H9 (cell line): Measurements from ENCODE around the gene ARFGAP1. TPM values are rescaled to one million over a fixed set of nuclear protein-coding genes. Genes with fewer than 3 reads are reported as not detected.

Source experiments
- DNase-seq: peaks from one replicate; pipeline ENCODE4 v3.0.0-alpha.2; 2017
- H2AFZ ChIP-seq: one replicate; pipeline ENCODE4 v1.6.1; 2013; ENCODE audit warnings: mild to moderate bottlenecking, low read length, control low read depth, moderate library complexity
- H2AK5ac ChIP-seq: 2 replicates; pipeline ENCODE4 v1.6.1; 2013; ENCODE audit warnings: low read length, control low read depth, mixed read lengths; ENCODE audit not compliant: insufficient read length
- H2BK120ac ChIP-seq: one replicate; pipeline ENCODE4 v1.6.1; 2013; ENCODE audit warnings: low read depth, mild to moderate bottlenecking, low read length, control low read depth, inconsistent platforms; ENCODE audit not compliant: poor library complexity, severe bottlenecking
- H2BK12ac ChIP-seq: 2 replicates; pipeline ENCODE4 v1.6.1; 2013; ENCODE audit warnings: low read length, control low read depth, mixed read lengths, low read depth; ENCODE audit not compliant: insufficient read length
- H2BK15ac ChIP-seq: 2 replicates; pipeline ENCODE4 v1.6.1; 2013; ENCODE audit warnings: low read depth, low read length, control low read depth
- H2BK20ac ChIP-seq: one replicate; pipeline ENCODE4 v1.6.1; 2013; ENCODE audit warnings: low read depth, mild to moderate bottlenecking, low read length, control low read depth, inconsistent platforms; ENCODE audit not compliant: poor library complexity, severe bottlenecking
- H2BK5ac ChIP-seq: 2 replicates; pipeline ENCODE4 v1.6.1; 2013; ENCODE audit warnings: low read length, control low read depth, mixed read lengths; ENCODE audit not compliant: insufficient read length
- H3K14ac ChIP-seq: 2 replicates; pipeline ENCODE4 v1.6.1; 2013; ENCODE audit warnings: low read length, control low read depth; ENCODE audit not compliant: insufficient read depth
- H3K18ac ChIP-seq: 2 replicates; pipeline ENCODE4 v1.6.1; 2013; ENCODE audit warnings: low read depth, mild to moderate bottlenecking, mixed read lengths, low read length, control low read depth; ENCODE audit not compliant: insufficient read length
- H3K23ac ChIP-seq: 2 replicates; pipeline ENCODE4 v1.6.1; 2013; ENCODE audit warnings: low read length, control low read depth, mixed read lengths, low read depth; ENCODE audit not compliant: insufficient read length
- H3K23me2 ChIP-seq: 2 replicates; pipeline ENCODE4 v1.6.1; 2013; ENCODE audit warnings: low read depth, mild to moderate bottlenecking, mixed read lengths, low read length, control low read depth; ENCODE audit not compliant: insufficient read length, poor library complexity, severe bottlenecking
- H3K27ac ChIP-seq: 2 replicates; pipeline ENCODE4 v1.5.1; 2013; ENCODE audit warnings: low read length, control low read depth, mixed read lengths, low read depth; ENCODE audit not compliant: insufficient read length
- H3K27me3 ChIP-seq: 2 replicates; pipeline ENCODE4 v1.6.1; 2013; ENCODE audit warnings: low read length, control low read depth, inconsistent platforms; ENCODE audit not compliant: insufficient read depth
- H3K4ac ChIP-seq: 2 replicates; pipeline ENCODE4 v1.6.1; 2013; ENCODE audit warnings: low read depth, mild to moderate bottlenecking, control low read depth, inconsistent platforms, low read length, moderate library complexity
- H3K4me1 ChIP-seq: 2 replicates; pipeline ENCODE4 v1.6.1; 2013; ENCODE audit warnings: low read length, control low read depth, inconsistent platforms; ENCODE audit not compliant: insufficient read depth
- H3K4me2 ChIP-seq: 2 replicates; pipeline ENCODE4 v1.6.1; 2013; ENCODE audit warnings: low read length, control low read depth, mixed read lengths; ENCODE audit not compliant: insufficient read length, insufficient read depth
- H3K56ac ChIP-seq: 2 replicates; pipeline ENCODE4 v1.6.1; 2013; ENCODE audit warnings: low read depth, mild to moderate bottlenecking, mixed read lengths, low read length, control low read depth; ENCODE audit not compliant: insufficient read length
- H3K79me1 ChIP-seq: 2 replicates; pipeline ENCODE4 v1.6.1; 2013; ENCODE audit warnings: low read depth, mild to moderate bottlenecking, moderate library complexity, low read length, control low read depth, inconsistent platforms; ENCODE audit not compliant: insufficient read depth, poor library complexity, severe bottlenecking
- H3K79me2 ChIP-seq: 2 replicates; pipeline ENCODE4 v1.6.1; 2013; ENCODE audit warnings: low read length, control low read depth, inconsistent platforms; ENCODE audit not compliant: insufficient read depth
- H3K9ac ChIP-seq: 2 replicates; pipeline ENCODE4 v1.6.1; 2013; ENCODE audit warnings: low read length, control low read depth, mixed read lengths; ENCODE audit not compliant: insufficient read length; ENCODE audit errors: extremely low read depth
- H3K9me3 ChIP-seq: one replicate; pipeline ENCODE4 v1.6.1; 2013; ENCODE audit warnings: low read depth, low read length, inconsistent platforms; ENCODE audit not compliant: control insufficient read depth
- H3T11ph ChIP-seq: one replicate; pipeline ENCODE4 v1.6.1; 2013; ENCODE audit warnings: mild to moderate bottlenecking, low read length, control low read depth, inconsistent platforms
- H4K20me1 ChIP-seq: one replicate; pipeline ENCODE4 v1.6.1; 2013; ENCODE audit not compliant: control insufficient read depth, insufficient read length, insufficient read depth
- H4K5ac ChIP-seq: 2 replicates; pipeline ENCODE4 v1.6.1; 2013; ENCODE audit warnings: low read depth, mild to moderate bottlenecking, mixed read lengths, low read length, control low read depth; ENCODE audit not compliant: insufficient read length
- H4K8ac ChIP-seq: replicated peaks from 2 replicates; pipeline ENCODE4 v1.6.1; 2013; ENCODE audit warnings: low read length, control low read depth, mixed read lengths, low read depth; ENCODE audit not compliant: insufficient read length
- H4K91ac ChIP-seq: 2 replicates; pipeline ENCODE4 v1.6.1; 2013; ENCODE audit warnings: low read depth, mild to moderate bottlenecking, moderate library complexity, mixed read lengths, low read length, control low read depth; ENCODE audit not compliant: insufficient read length
- H3K27ac Mint-ChIP-seq, 3 experiments: 2 replicates in 2 of 3; 3 replicates in 1 of 3; pipeline ENCODE4 v1.8.0; 2020 to 2021; ENCODE audit warnings: mixed read lengths in 3 of 3, mild to moderate bottlenecking in 1 of 3, moderate library complexity in 1 of 3
- H3K27me3 Mint-ChIP-seq: 2 replicates; pipeline ENCODE4 v1.8.0; 2021; ENCODE audit warnings: low read depth, mild to moderate bottlenecking, moderate library complexity, mixed read lengths
- H3K36me3 Mint-ChIP-seq, 3 experiments: 2 replicates in 2 of 3; 3 replicates in 1 of 3; pipeline ENCODE4 v1.8.0; 2020 to 2021; ENCODE audit warnings: low read depth in 3 of 3, mixed read lengths in 3 of 3; ENCODE audit not compliant: insufficient read depth in 1 of 3
- H3K4me1 Mint-ChIP-seq, 2 experiments: 2 replicates each; pipeline ENCODE4 v1.8.0; 2020; ENCODE audit warnings: mixed read lengths in 2 of 2
- H3K4me3 Mint-ChIP-seq, 2 experiments: 2 replicates in 1 of 2; 3 replicates in 1 of 2; pipeline ENCODE4 v1.8.0; 2020 to 2021; ENCODE audit warnings: mild to moderate bottlenecking in 2 of 2, mixed read lengths in 2 of 2, moderate library complexity in 1 of 2
- H3K9me3 Mint-ChIP-seq, 2 experiments: 2 replicates in 1 of 2; 3 replicates in 1 of 2; pipeline ENCODE4 v1.8.0; 2020; ENCODE audit warnings: mild to moderate bottlenecking in 2 of 2, mixed read lengths in 2 of 2, moderate library complexity in 1 of 2
- WGBS: extraction: QIAGEN DNeasy Blood & Tissue Kit; methylation state at CpG from one replicate; pipeline ENCODE4 v1.1.7; 2013; ENCODE audit warnings: missing lambda C conversion rate, low lambda C conversion rate, mixed read lengths; ENCODE audit not compliant: insufficient read length; ENCODE audit errors: extremely low coverage; 5-methylcytosine and 5-hydroxymethylcytosine counted together
- total RNA-seq: library from RNA; stranded (reverse); gene quantifications from 2 replicates; pipeline ENCODE4 v1.2.1, GENCODE V29; 2021
- TF ChIP-seq, protein P1 (sequence below): fragments of 200-600 bp; sonication (generic); conservative IDR thresholded peaks from 3 replicates; pipeline ENCODE4 v1.8.0; 2021; ENCODE audit warnings: antibody characterized with exemption, mild to moderate bottlenecking

The ARFGAP1 gene
- total RNA-seq, 1 experiment from 2014 or later = 114 TPM

DNA sequence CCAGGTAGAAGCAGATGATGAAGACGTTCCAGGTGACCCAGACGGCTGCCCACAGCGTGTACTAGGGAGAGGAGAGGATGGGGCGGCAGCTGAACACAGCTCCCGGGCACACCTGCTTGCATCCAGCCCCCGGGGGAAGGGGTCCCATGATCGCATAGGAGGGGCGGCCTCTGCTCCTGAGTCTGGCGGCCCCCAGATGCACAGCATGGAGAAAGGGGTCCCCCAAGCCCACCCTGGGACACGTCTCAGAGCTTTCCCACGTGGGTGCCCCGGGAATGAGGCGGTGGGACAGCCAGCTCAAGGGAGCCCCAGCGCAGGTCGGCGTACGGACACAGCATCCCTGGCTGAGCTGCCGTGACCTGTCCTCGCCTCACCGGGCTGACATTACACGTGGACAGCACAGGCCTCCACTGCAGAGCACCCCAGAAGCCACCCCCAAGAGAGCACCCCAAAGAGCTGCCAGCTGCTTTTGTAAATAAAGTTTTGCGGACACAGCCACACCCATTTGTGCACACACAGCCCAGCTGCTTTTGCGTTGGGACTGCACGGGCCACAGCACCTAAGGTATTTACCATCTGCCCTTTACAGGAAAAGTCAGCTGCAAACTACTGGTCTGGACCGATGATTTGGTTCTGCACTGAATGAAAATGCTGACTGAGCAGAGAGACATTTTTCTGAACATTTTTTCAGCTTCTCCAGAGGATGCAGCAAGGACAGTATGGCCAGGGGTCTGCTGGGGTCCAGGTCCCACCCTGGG, 23.6 kb upstream of the ARFGAP1 start:
- H4K20me1 ChIP-seq = no peaks in the 10 kb centered on the region
- no peak overlapping the region for H2BK120ac ChIP-seq
- no peak overlapping the region for H2BK12ac ChIP-seq
- peaks cover 35% of the 10 kb centered on the region for H3K27me3 Mint-ChIP-seq
- H4K5ac ChIP-seq = no peak overlapping the region
- WGBS = no CpG with 5 or more reads among the region's 25 CpGs
- H3K23me2 ChIP-seq = peaks cover 8% of the 10 kb centered on the region
- H3K4me3 Mint-ChIP-seq = peak overlapping the region in 1 of 2 experiments; percentile 32; a peak in 1 of 5 replicates
- no peak overlapping the region for H3K18ac ChIP-seq
- H2BK5ac ChIP-seq = no peak overlapping the region
- H2AFZ ChIP-seq = no peak overlapping the region
- no peak overlapping the region for H3K14ac ChIP-seq
- no peaks in the 10 kb centered on the region for H3K79me2 ChIP-seq
- peak overlapping the region in 2 of 3 experiments; percentile 71 to 82; a peak in 4 of 7 replicates for H3K27ac Mint-ChIP-seq
- H3K4ac ChIP-seq = no peak overlapping the region
- H2AK5ac ChIP-seq = no peak overlapping the region
- no peak overlapping the region for H3K27ac ChIP-seq
- no peak overlapping the region for H4K8ac ChIP-seq
- peaks cover 0 to 4% (median 0%) of the 10 kb centered on the region in 3 experiments; a peak in 2 of 7 replicates for H3K36me3 Mint-ChIP-seq
- H3K4me1 ChIP-seq = no peaks in the 10 kb centered on the region
- H3T11ph ChIP-seq = no peak overlapping the region
- peaks cover 26 to 32% of the 10 kb centered on the region in 2 experiments for H3K4me1 Mint-ChIP-seq
- H3K79me1 ChIP-seq = no peaks in the 10 kb centered on the region
- H4K91ac ChIP-seq = no peak overlapping the region
- peaks cover 4% of the 10 kb centered on the region; the same call in 1 of the 2 replicates for H3K27me3 ChIP-seq
- no peak overlapping the region for H3K4me2 ChIP-seq
- H2BK20ac ChIP-seq = no peak overlapping the region
- H2BK15ac ChIP-seq = no peak overlapping the region
- peaks cover 2 to 5% of the 10 kb centered on the region in 2 experiments; a peak in 2 of 5 replicates for H3K9me3 Mint-ChIP-seq
- H3K23ac ChIP-seq = no peak overlapping the region
- no peak overlapping the region for H3K56ac ChIP-seq
- no peak for DNase-seq
- H3K9ac ChIP-seq = no peak overlapping the region
- H3K9me3 ChIP-seq = no peaks in the 10 kb centered on the region
- TF ChIP-seq, protein P1, sequence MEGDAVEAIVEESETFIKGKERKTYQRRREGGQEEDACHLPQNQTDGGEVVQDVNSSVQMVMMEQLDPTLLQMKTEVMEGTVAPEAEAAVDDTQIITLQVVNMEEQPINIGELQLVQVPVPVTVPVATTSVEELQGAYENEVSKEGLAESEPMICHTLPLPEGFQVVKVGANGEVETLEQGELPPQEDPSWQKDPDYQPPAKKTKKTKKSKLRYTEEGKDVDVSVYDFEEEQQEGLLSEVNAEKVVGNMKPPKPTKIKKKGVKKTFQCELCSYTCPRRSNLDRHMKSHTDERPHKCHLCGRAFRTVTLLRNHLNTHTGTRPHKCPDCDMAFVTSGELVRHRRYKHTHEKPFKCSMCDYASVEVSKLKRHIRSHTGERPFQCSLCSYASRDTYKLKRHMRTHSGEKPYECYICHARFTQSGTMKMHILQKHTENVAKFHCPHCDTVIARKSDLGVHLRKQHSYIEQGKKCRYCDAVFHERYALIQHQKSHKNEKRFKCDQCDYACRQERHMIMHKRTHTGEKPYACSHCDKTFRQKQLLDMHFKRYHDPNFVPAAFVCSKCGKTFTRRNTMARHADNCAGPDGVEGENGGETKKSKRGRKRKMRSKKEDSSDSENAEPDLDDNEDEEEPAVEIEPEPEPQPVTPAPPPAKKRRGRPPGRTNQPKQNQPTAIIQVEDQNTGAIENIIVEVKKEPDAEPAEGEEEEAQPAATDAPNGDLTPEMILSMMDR = no peak
